ENCODE measurements around the gene CTDSP1. TPM values are rescaled to one million over a fixed set of nuclear protein-coding genes. Genes with fewer than 3 reads are reported as not detected.

CTDSP1 gene
- total RNA-seq, 1 experiment from 2014 or later: 52.3 TPM

GRCh38 chr2:218444692-218445357 lies 45.2 kb downstream of the CTDSP1 start:
- H3K9ac ChIP-seq (ENCODE audit: extremely low read depth, insufficient read length, low read length): no peak overlapping the region
- no peaks in the 10 kb centered on the region for H3K23me2 ChIP-seq (ENCODE audit: insufficient read length, low read depth, low read length, poor library complexity, severe bottlenecking)
- H3K27me3 Mint-ChIP-seq (ENCODE audit: low read depth): no peaks in the 10 kb centered on the region
- TF ChIP-seq CTCF (conservative IDR thresholded peaks at IDR 0.05): no peak
- DNase-seq: no peak
- H3K36me3 Mint-ChIP-seq (ENCODE audit: insufficient read depth in 1 of 3, low read depth in 3 of 3): peaks cover 3 to 32% (median 12%) of the 10 kb centered on the region in 3 experiments; a peak in 6 of 7 replicates
- H3K27ac ChIP-seq (ENCODE audit: insufficient read length, low read depth, low read length): no peak overlapping the region
- no peak overlapping the region for H3K56ac ChIP-seq (ENCODE audit: insufficient read length, low read depth, low read length)
- no peak overlapping the region for H4K8ac ChIP-seq (replicated peaks; ENCODE audit: insufficient read length, low read depth, low read length)
- no peaks in the 10 kb centered on the region for H3K79me1 ChIP-seq (ENCODE audit: insufficient read depth, low read depth, low read length, poor library complexity, severe bottlenecking)
- H3K4me1 ChIP-seq (ENCODE audit: insufficient read depth, low read length): no peaks in the 10 kb centered on the region
- H3T11ph ChIP-seq (ENCODE audit: low read length): no peak overlapping the region
- H4K91ac ChIP-seq (ENCODE audit: insufficient read length, low read depth, low read length): no peak overlapping the region
- H3K4ac ChIP-seq (ENCODE audit: low read depth, low read length): no peak overlapping the region
- H2BK12ac ChIP-seq (ENCODE audit: insufficient read length, low read depth, low read length): no peak overlapping the region
- no peak overlapping the region for H2AK5ac ChIP-seq (ENCODE audit: insufficient read length, low read length)
- H4K20me1 ChIP-seq (ENCODE audit: control insufficient read depth, insufficient read depth, insufficient read length): no peaks in the 10 kb centered on the region
- no peak overlapping the region for H4K5ac ChIP-seq (ENCODE audit: insufficient read length, low read depth, low read length)
- no peaks in the 10 kb centered on the region for H3K9me3 Mint-ChIP-seq
- no peak overlapping the region for H3K23ac ChIP-seq (ENCODE audit: insufficient read length, low read depth, low read length)
- H3K18ac ChIP-seq (ENCODE audit: insufficient read length, low read depth, low read length): no peak overlapping the region
- no peak overlapping the region for H2BK120ac ChIP-seq (ENCODE audit: low read depth, low read length, poor library complexity, severe bottlenecking)
- no peak overlapping the region for H3K4me2 ChIP-seq (ENCODE audit: insufficient read depth, insufficient read length, low read length)
- H3K9me3 ChIP-seq (ENCODE audit: control insufficient read depth, low read depth, low read length): no peaks in the 10 kb centered on the region
- no peaks in the 10 kb centered on the region for H3K4me1 Mint-ChIP-seq
- H3K14ac ChIP-seq (ENCODE audit: insufficient read depth, low read length): no peak overlapping the region
- H3K79me2 ChIP-seq (ENCODE audit: insufficient read depth, low read length): no peaks in the 10 kb centered on the region
- no CpG with 5 or more reads among the region's 7 CpGs for WGBS (ENCODE audit: extremely low coverage, insufficient read length, low lambda C conversion rate)
- H2BK5ac ChIP-seq (ENCODE audit: insufficient read length, low read length): no peak overlapping the region
- H2AFZ ChIP-seq (ENCODE audit: low read length): no peak overlapping the region
- H2BK20ac ChIP-seq (ENCODE audit: low read depth, low read length, poor library complexity, severe bottlenecking): no peak overlapping the region
- peak overlapping the region; percentile 6 to 84 (median 31); a peak in 3 of 7 replicates for H3K27ac Mint-ChIP-seq
- no peaks in the 10 kb centered on the region for H3K27me3 ChIP-seq (ENCODE audit: insufficient read depth, low read length)
- no peak overlapping the region for H3K4me3 Mint-ChIP-seq
- no peak overlapping the region for H2BK15ac ChIP-seq (ENCODE audit: low read depth, low read length)

Measured in H9 (cell line).